ENCODE results near the gene CALCOCO2.

The CALCOCO2 gene

GRCh38 chr17:48903401-48903800, 72.6 kb downstream of the CALCOCO2 start:
- H3F3A ChIP-seq (ENCODE audit: control insufficient read depth, insufficient read depth), result peaks cover 16% of the 10 kb centered on the region
- no peaks in the 10 kb centered on the region for H3K9me3 ChIP-seq (ENCODE audit: control insufficient read depth, insufficient read depth, low read length)
- no peak for TF ChIP-seq CTCF (IDR thresholded peaks at IDR 0.05; ENCODE audit: low read depth, low read length, poor library complexity, severe bottlenecking)
- TF ChIP-seq EZH2phosphoT487 (IDR thresholded peaks at IDR 0.05; ENCODE audit: borderline replicate concordance, low read length), result no peak
- H3K27ac ChIP-seq (ENCODE audit: low read depth, low read length), result no peak overlapping the region
- no peaks in the 10 kb centered on the region for H3K9me2 ChIP-seq (replicated peaks; ENCODE audit: control insufficient read depth, low read length)
- no peaks in the 10 kb centered on the region for H3K27me3 ChIP-seq (ENCODE audit: control insufficient read depth, low read length)
- no peak overlapping the region for H3K4me2 ChIP-seq (ENCODE audit: low read length)
- H3K79me2 ChIP-seq (ENCODE audit: control insufficient read depth, low read length), result peaks cover 16% of the 10 kb centered on the region
- peaks cover 1% of the 10 kb centered on the region for H3K36me3 ChIP-seq (ENCODE audit: control insufficient read depth, low read length)
- peaks cover 4% of the 10 kb centered on the region for H3K4me1 ChIP-seq (ENCODE audit: control insufficient read depth, low read length)
- no peaks in the 10 kb centered on the region for H4K20me1 ChIP-seq (ENCODE audit: control insufficient read depth, insufficient read depth, low read depth, low read length)
- no peak overlapping the region for H3K4me3 ChIP-seq (ENCODE audit: low read length)

GRCh38 chr17:48904428-48904827, 73.6 kb downstream of the CALCOCO2 start:
- no peak overlapping the region for H3K4me2 ChIP-seq (ENCODE audit: low read length)
- peaks cover 16% of the 10 kb centered on the region for H3F3A ChIP-seq (ENCODE audit: control insufficient read depth, insufficient read depth)
- H3K4me3 ChIP-seq (ENCODE audit: low read length), result no peak overlapping the region
- no peaks in the 10 kb centered on the region for H3K9me2 ChIP-seq (replicated peaks; ENCODE audit: control insufficient read depth, low read length)
- H4K20me1 ChIP-seq (ENCODE audit: control insufficient read depth, insufficient read depth, low read depth, low read length), result peaks cover 4% of the 10 kb centered on the region
- H3K79me2 ChIP-seq (ENCODE audit: control insufficient read depth, low read length), result peaks cover 27% of the 10 kb centered on the region
- no peak overlapping the region for H3K27ac ChIP-seq (ENCODE audit: low read depth, low read length)
- no peak for TF ChIP-seq CTCF (IDR thresholded peaks at IDR 0.05; ENCODE audit: low read depth, low read length, poor library complexity, severe bottlenecking)
- TF ChIP-seq EZH2phosphoT487 (IDR thresholded peaks at IDR 0.05; ENCODE audit: borderline replicate concordance, low read length), result no peak
- no peaks in the 10 kb centered on the region for H3K9me3 ChIP-seq (ENCODE audit: control insufficient read depth, insufficient read depth, low read length)
- peaks cover 6% of the 10 kb centered on the region for H3K4me1 ChIP-seq (ENCODE audit: control insufficient read depth, low read length)
- peaks cover 4% of the 10 kb centered on the region for H3K36me3 ChIP-seq (ENCODE audit: control insufficient read depth, low read length)
- no peaks in the 10 kb centered on the region for H3K27me3 ChIP-seq (ENCODE audit: control insufficient read depth, low read length)

- Histone ChIP-seq H3K4me3 (ENCODE audit: low read length) (no peak overlapping the region), H3K9me2 (replicated peaks; ENCODE audit: control insufficient read depth, low read length) (no peaks in the 10 kb centered on the region), H4K20me1 (ENCODE audit: control insufficient read depth, insufficient read depth, low read depth, low read length) (peaks cover 20% of the 10 kb centered on the region), H3K27ac (ENCODE audit: low read depth, low read length) (no peak overlapping the region), H3K27me3 (ENCODE audit: control insufficient read depth, low read length) (no peaks in the 10 kb centered on the region), H3K36me3 (ENCODE audit: control insufficient read depth, low read length) (peaks cover 20% of the 10 kb centered on the region), H3K79me2 (ENCODE audit: control insufficient read depth, low read length) (peaks cover 43% of the 10 kb centered on the region), H3K4me1 (ENCODE audit: control insufficient read depth, low read length) (peaks cover 22% of the 10 kb centered on the region), H3K4me2 (ENCODE audit: low read length) (no peak overlapping the region), H3K9me3 (ENCODE audit: control insufficient read depth, insufficient read depth, low read length) (no peaks in the 10 kb centered on the region), H3F3A (ENCODE audit: control insufficient read depth, insufficient read depth) (peaks cover 4% of the 10 kb centered on the region; the same call in 1 of the 2 replicates)
- TF ChIP-seq CTCF (IDR thresholded peaks at IDR 0.05; ENCODE audit: low read depth, low read length, poor library complexity, severe bottlenecking), result no peak
- no peak for TF ChIP-seq EZH2phosphoT487 (IDR thresholded peaks at IDR 0.05; ENCODE audit: borderline replicate concordance, low read length)
Observed at GRCh38 chr17:48905987-48906515, 75.2 kb downstream of the CALCOCO2 start.
